Omental fat pad (tissue), 4 donors: Measurements from ENCODE around the gene TBRG1. TPM values are rescaled to one million over a fixed set of nuclear protein-coding genes. Genes with fewer than 3 reads are reported as not detected.

Experiments
- ATAC-seq: fragments of 150-250 bp; one replicate; pipeline ENCODE4 v1.9.1; 2016; ENCODE audit warnings: mild to moderate bottlenecking, moderate library complexity; ENCODE audit not compliant: low FRiP score
- DNase-seq: peaks from one replicate; pipeline ENCODE4 v3.0.0-alpha.2; 2019; ENCODE audit warnings: low spot score
- total RNA-seq, 4 donors: library from RNA; depleted of rRNA; stranded (reverse); fragments of >200 nt; gene quantifications; one replicate each; pipeline ENCODE4 v1.1.0, GENCODE V29; 2016
- TF ChIP-seq, protein P1 (sequence below), 3 donors: fragments of 450-650 bp; IDR thresholded peaks; one replicate each; pipeline ENCODE4 v1.5.1; 2016 to 2017; ENCODE audit warnings: antibody characterized with exemption in 3 of 3, mild to moderate bottlenecking in 3 of 3, moderate library complexity in 2 of 3

TBRG1 gene
- total RNA-seq, 4 donors from 2014 or later = 28.6 to 40.7 (median 32.3) TPM

DNA sequence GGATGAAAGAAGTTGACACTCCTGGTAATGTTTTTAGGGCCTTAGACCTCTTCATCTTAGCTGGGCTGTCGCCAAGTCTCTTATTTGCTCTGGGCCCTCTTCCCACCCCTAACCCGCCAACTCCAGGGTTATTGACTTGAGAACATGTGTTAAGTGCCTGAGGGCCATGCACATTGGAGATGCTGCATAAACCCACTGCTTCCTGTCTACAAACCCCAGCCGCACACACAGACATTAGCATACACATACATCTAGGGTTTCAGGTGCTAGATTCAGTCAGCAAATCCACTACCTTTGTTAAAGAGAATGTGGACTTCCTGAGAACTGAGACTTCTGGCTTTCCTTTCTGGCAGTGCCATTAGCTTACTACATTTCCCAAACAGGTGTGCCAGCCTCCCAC, 10.6 kb upstream of the TBRG1 start:
- ATAC-seq = no peak
- TF ChIP-seq, protein P1, sequence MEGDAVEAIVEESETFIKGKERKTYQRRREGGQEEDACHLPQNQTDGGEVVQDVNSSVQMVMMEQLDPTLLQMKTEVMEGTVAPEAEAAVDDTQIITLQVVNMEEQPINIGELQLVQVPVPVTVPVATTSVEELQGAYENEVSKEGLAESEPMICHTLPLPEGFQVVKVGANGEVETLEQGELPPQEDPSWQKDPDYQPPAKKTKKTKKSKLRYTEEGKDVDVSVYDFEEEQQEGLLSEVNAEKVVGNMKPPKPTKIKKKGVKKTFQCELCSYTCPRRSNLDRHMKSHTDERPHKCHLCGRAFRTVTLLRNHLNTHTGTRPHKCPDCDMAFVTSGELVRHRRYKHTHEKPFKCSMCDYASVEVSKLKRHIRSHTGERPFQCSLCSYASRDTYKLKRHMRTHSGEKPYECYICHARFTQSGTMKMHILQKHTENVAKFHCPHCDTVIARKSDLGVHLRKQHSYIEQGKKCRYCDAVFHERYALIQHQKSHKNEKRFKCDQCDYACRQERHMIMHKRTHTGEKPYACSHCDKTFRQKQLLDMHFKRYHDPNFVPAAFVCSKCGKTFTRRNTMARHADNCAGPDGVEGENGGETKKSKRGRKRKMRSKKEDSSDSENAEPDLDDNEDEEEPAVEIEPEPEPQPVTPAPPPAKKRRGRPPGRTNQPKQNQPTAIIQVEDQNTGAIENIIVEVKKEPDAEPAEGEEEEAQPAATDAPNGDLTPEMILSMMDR (IDR thresholded peaks at IDR 0.05) = no peak
- no peak for DNase-seq

DNA sequence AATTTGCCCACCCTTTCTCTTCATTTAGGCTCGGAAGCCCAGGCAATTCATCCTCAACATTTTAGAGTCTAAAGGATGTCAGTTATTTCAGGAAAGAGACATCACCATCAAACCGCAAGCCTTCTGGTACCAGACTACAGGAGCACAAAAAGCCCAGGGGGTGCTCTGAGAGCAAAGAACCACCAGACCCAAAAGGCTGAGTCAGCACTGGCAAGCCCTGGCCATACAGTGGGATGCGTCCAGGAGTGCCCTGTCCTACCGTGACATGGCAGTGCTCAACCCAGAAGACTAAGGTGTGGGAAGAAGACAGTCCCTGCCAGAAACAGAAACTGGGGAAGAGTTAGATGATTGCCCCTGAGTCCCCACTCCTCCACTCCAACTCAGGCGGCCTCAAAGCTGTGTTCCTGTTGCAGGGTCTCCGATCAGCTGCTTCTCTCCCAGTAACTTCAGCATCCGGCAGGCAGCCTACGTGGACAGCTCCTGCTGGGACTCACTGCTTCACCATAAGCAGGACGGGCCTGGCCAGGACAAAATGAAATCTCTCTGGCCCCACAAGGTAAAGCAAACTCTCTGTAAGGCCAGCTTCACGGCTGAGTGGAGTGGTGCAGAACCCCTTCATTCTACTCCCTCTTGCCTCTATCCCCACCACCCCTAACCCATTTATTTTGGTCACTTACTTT, 10.0 kb upstream of the TBRG1 start:
- TF ChIP-seq, protein P1 (IDR thresholded peaks at IDR 0.05) = no peak
- no peak for ATAC-seq
- no peak for DNase-seq

DNA sequence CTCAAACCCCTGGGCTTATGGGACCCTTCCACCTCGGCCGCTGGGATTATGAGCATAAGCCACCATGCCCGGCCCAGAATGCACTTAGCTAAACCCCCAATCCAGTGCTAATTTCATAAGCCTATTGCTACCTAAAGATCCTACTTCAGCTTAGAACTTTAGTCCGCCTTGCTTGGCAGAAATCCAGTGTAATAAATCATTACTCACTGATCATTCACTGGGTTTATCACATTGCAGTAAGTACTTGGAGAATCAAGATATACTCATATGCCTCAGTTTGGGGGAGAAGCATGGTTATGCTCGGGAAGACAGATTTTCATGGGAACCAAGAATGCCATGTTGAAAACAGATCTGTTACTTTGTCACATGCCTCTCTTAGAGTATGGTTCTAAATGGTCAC, 3.8 kb upstream of the TBRG1 start:
- DNase-seq (no peak), ATAC-seq (no peak)
- TF ChIP-seq, protein P1 (IDR thresholded peaks at IDR 0.05) = no peak

DNA sequence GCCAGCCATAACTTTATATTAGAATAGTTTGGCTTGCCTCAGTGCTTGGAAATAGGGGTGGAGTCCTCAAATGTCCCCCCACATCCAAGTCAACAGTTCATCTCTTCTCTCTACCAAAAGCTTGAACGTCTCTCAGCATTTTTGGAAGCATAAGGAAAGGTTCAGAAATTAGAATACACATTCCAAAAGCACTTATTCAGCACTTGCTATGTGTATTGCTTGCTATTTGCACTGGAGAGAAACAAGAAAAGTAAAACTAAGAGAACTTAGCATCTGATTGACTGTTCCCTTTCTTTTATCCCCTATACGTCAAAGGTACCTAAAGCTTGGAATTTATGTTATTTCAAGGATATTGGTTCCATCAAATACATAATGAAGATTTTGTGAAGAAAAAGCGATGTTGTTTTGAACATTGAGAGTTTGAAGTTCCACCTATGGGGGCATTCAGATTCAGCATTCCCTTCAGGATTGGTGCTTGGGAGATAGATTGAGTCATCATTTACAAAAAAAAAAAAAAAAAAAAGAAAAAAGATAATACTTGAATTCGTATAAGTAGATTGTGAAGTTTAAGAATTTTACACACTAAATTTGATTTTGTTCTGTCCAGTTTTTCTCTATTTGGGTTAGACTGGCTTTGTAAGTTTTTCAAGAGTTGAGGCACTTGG, 1.3 kb downstream of the TBRG1 start:
- TF ChIP-seq, protein P1 (IDR thresholded peaks at IDR 0.05) = no peak
- no peak for DNase-seq
- no peak for ATAC-seq

DNA sequence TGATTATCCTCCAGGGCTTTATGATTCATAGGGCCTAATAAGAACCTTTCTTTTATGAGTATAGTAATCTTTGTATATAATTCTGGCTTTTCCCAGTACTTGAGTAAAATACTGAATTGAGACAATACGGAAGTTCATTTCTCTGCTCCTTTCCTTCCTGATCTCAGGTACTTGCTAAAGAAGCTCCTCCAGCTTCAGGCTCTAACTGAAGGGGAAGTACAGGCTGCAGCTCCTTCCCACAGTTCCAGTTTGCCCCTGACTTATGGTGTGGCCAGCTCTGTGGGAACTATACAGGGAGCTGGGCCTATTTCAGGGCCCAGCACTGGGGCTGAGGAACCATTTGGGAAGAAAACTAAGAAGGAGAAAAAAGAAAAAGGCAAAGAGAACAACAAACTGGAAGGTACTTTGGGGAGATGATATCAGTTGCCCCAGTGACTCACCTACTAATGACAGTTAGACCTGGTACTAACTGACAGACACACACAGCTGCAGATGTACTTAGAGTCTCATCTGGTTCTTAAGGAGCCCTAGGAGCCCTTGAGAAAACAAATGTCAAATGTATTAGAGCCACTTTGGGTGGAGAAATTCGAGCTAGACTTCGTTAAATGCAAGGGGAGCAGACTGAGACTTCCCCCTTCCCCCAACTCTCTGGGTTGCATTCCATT, 3.0 kb downstream of the TBRG1 start:
- DNase-seq (no peak), ATAC-seq (no peak)
- TF ChIP-seq, protein P1 (IDR thresholded peaks at IDR 0.05) = no peak

DNA sequence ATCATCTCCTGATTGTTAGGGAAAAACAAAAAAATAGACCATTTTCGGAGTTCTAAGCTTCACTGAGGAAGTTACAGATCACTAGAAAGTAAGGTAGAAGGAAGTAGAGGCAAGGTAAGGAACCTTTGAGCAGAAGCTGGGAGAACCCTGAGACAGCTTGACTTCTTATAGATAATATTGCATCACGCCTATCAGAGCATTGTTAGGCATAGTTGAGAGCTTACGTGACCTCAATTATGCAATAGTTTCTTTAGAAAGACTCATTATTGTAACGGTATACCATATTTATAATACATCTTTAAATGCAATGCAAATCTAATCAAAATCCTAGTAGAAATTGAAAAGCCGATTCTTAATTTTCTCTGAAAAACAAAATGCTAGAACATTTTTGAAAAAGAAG, 4.9 kb downstream of the TBRG1 start:
- no peak for DNase-seq
- TF ChIP-seq, protein P1 (IDR thresholded peaks at IDR 0.05) = no peak
- ATAC-seq = no peak
